Astrocyte (in vitro differentiated cells and primary cell): Measurements from ENCODE around the gene FLCN. TPM values are rescaled to one million over a fixed set of nuclear protein-coding genes. Genes with fewer than 3 reads are reported as not detected.

Experiments
- DNase-seq: peaks from one replicate; pipeline ENCODE4 v3.0.0-alpha.2; 2010; ENCODE audit warnings: low read depth
- FAIRE-seq: peaks from 2 replicates; lab custom pipeline; 2011; peaks lifted over from hg19 to GRCh38; lab: Jason Lieb, UNC
- H2AFZ ChIP-seq: 2 replicates; pipeline ENCODE4 v1.6.0; 2012; ENCODE audit warnings: low read depth, low read length, inconsistent platforms
- H3K27ac ChIP-seq: 2 replicates; pipeline ENCODE4 v1.5.1; 2011; ENCODE audit warnings: low read depth, low read length, inconsistent platforms
- H3K27me3 ChIP-seq: 2 replicates; pipeline ENCODE4 v1.6.0; 2011; ENCODE audit warnings: low read length, inconsistent platforms; ENCODE audit not compliant: insufficient read depth
- H3K36me3 ChIP-seq: 2 replicates; pipeline ENCODE4 v1.5.1; 2011; ENCODE audit warnings: low read length, inconsistent platforms; ENCODE audit not compliant: insufficient read depth
- H3K4me1 ChIP-seq: 2 replicates; pipeline ENCODE4 v1.5.1; 2011; ENCODE audit warnings: low read length, inconsistent platforms; ENCODE audit not compliant: insufficient read depth
- H3K4me2 ChIP-seq: 2 replicates; pipeline ENCODE4 v1.6.0; 2012; ENCODE audit warnings: low read length, inconsistent platforms
- H3K4me3 ChIP-seq: 2 replicates; pipeline ENCODE4 v1.5.1; 2011; ENCODE audit warnings: low read depth, mild to moderate bottlenecking, low read length, inconsistent platforms; ENCODE audit not compliant: insufficient read depth
- H3K79me2 ChIP-seq: 2 replicates; pipeline ENCODE4 v1.6.0; 2012; ENCODE audit warnings: mild to moderate bottlenecking, low read length, inconsistent platforms; ENCODE audit not compliant: insufficient read depth
- H3K9ac ChIP-seq: 2 replicates; pipeline ENCODE4 v1.6.0; 2012; ENCODE audit warnings: mild to moderate bottlenecking, low read length, inconsistent platforms
- H3K9me3 ChIP-seq: 2 replicates; pipeline ENCODE4 v1.5.1; 2012; ENCODE audit warnings: low read depth, mild to moderate bottlenecking, low read length, inconsistent platforms; ENCODE audit not compliant: insufficient read depth
- H4K20me1 ChIP-seq: 2 replicates; pipeline ENCODE4 v1.6.0; 2012; ENCODE audit warnings: low read length, inconsistent platforms; ENCODE audit not compliant: insufficient read depth
- H3K27ac Mint-ChIP-seq: one replicate; pipeline ENCODE4 v1.8.0; 2021; ENCODE audit warnings: mild to moderate bottlenecking, mixed read lengths; ENCODE audit not compliant: unreplicated experiment
- H3K27me3 Mint-ChIP-seq: one replicate; pipeline ENCODE4 v1.8.0; 2021; ENCODE audit warnings: low read depth, mixed read lengths; ENCODE audit not compliant: unreplicated experiment
- H3K36me3 Mint-ChIP-seq: one replicate; pipeline ENCODE4 v1.8.0; 2021; ENCODE audit warnings: low read depth, mixed read lengths; ENCODE audit not compliant: unreplicated experiment
- H3K4me1 Mint-ChIP-seq: one replicate; pipeline ENCODE4 v1.8.0; 2021; ENCODE audit warnings: low read depth, mixed read lengths; ENCODE audit not compliant: unreplicated experiment
- H3K4me3 Mint-ChIP-seq: one replicate; pipeline ENCODE4 v1.8.0; 2021; ENCODE audit warnings: mild to moderate bottlenecking, moderate library complexity, mixed read lengths; ENCODE audit not compliant: unreplicated experiment
- H3K9me3 Mint-ChIP-seq: one replicate; pipeline ENCODE4 v1.8.0; 2021; ENCODE audit warnings: mild to moderate bottlenecking, mixed read lengths; ENCODE audit not compliant: unreplicated experiment
- CTCF ChIP-seq: IDR thresholded peaks from 2 replicates; pipeline ENCODE4 v1.5.1; 2011; ENCODE audit warnings: low read depth, mild to moderate bottlenecking, inconsistent platforms, low read length, moderate library complexity; ENCODE audit not compliant: insufficient read depth
- EZH2 ChIP-seq: IDR thresholded peaks from 2 replicates; pipeline ENCODE4 v1.6.1; 2012; ENCODE audit warnings: mild to moderate bottlenecking, low read length, inconsistent platforms; ENCODE audit not compliant: insufficient read depth
- total RNA-seq: library from RNA; stranded (reverse); gene quantifications from 2 replicates; pipeline ENCODE4 v1.2.1, GENCODE V29; 2021

The FLCN gene
- total RNA-seq, 1 donor from 2014 or later: 40.0 TPM

- Mint-ChIP-seq H3K4me3 (no peak overlapping the region), H3K36me3 (peaks cover 30% of the 10 kb centered on the region), H3K9me3 (no peaks in the 10 kb centered on the region), H3K27me3 (no peaks in the 10 kb centered on the region), H3K4me1 (no peaks in the 10 kb centered on the region), H3K27ac (no peak overlapping the region)
- Histone ChIP-seq H2AFZ (no peak overlapping the region), H3K79me2 (no peaks in the 10 kb centered on the region), H3K4me2 (no peak overlapping the region), H3K9me3 (no peaks in the 10 kb centered on the region), H3K27me3 (no peaks in the 10 kb centered on the region), H3K36me3 (peaks cover 74% of the 10 kb centered on the region), H3K27ac (no peak overlapping the region), H3K4me3 (no peak overlapping the region), H3K9ac (no peak overlapping the region), H4K20me1 (peaks cover 20% of the 10 kb centered on the region), H3K4me1 (no peaks in the 10 kb centered on the region)
- FAIRE-seq (no peak), DNase-seq (no peak)
- TF ChIP-seq EZH2 (no peak), CTCF (no peak)
These were observed 59.8 kb downstream of the FLCN start for GRCh38 chr17:17177176-17177575.

- H3K4me1 ChIP-seq: no peaks in the 10 kb centered on the region
- H3K36me3 ChIP-seq: peaks cover 66% of the 10 kb centered on the region
- Mint-ChIP-seq H3K27me3 (no peaks in the 10 kb centered on the region), H3K27ac (no peak overlapping the region), H3K9me3 (no peaks in the 10 kb centered on the region), H3K36me3 (peaks cover 26% of the 10 kb centered on the region), H3K4me1 (no peaks in the 10 kb centered on the region), H3K4me3 (no peak overlapping the region)
- TF ChIP-seq CTCF: no peak
- TF ChIP-seq EZH2: no peak
- H3K9me3 ChIP-seq: no peaks in the 10 kb centered on the region
- H3K79me2 ChIP-seq: no peaks in the 10 kb centered on the region
- no peaks in the 10 kb centered on the region for H3K27me3 ChIP-seq
- no peak for DNase-seq
- H3K4me3 ChIP-seq: no peak overlapping the region
- H4K20me1 ChIP-seq: peaks cover 20% of the 10 kb centered on the region
- H3K4me2 ChIP-seq: no peak overlapping the region
- FAIRE-seq: no peak
- no peak overlapping the region for H2AFZ ChIP-seq
- no peak overlapping the region for H3K27ac ChIP-seq
- no peak overlapping the region for H3K9ac ChIP-seq
These were observed 60.6 kb downstream of the FLCN start for GRCh38 chr17:17176341-17176740.

GRCh38 chr17:17175917-17176316 is 61.1 kb downstream of the FLCN start:
- TF ChIP-seq CTCF (no peak), EZH2 (no peak)
- H4K20me1 ChIP-seq: peaks cover 20% of the 10 kb centered on the region
- H3K27ac ChIP-seq: no peak overlapping the region
- no peak for DNase-seq
- H3K4me2 ChIP-seq: no peak overlapping the region
- no peaks in the 10 kb centered on the region for H3K9me3 ChIP-seq
- Mint-ChIP-seq H3K27ac (no peak overlapping the region), H3K27me3 (no peaks in the 10 kb centered on the region), H3K4me1 (no peaks in the 10 kb centered on the region), H3K4me3 (no peak overlapping the region), H3K9me3 (no peaks in the 10 kb centered on the region), H3K36me3 (peaks cover 26% of the 10 kb centered on the region)
- H3K4me1 ChIP-seq: no peaks in the 10 kb centered on the region
- FAIRE-seq: no peak
- H3K27me3 ChIP-seq: no peaks in the 10 kb centered on the region
- H3K9ac ChIP-seq: no peak overlapping the region
- no peak overlapping the region for H2AFZ ChIP-seq
- H3K79me2 ChIP-seq: no peaks in the 10 kb centered on the region
- peaks cover 68% of the 10 kb centered on the region for H3K36me3 ChIP-seq
- no peak overlapping the region for H3K4me3 ChIP-seq
